ENCODE results near the gene SIVA1.

The SIVA1 gene

DNA sequence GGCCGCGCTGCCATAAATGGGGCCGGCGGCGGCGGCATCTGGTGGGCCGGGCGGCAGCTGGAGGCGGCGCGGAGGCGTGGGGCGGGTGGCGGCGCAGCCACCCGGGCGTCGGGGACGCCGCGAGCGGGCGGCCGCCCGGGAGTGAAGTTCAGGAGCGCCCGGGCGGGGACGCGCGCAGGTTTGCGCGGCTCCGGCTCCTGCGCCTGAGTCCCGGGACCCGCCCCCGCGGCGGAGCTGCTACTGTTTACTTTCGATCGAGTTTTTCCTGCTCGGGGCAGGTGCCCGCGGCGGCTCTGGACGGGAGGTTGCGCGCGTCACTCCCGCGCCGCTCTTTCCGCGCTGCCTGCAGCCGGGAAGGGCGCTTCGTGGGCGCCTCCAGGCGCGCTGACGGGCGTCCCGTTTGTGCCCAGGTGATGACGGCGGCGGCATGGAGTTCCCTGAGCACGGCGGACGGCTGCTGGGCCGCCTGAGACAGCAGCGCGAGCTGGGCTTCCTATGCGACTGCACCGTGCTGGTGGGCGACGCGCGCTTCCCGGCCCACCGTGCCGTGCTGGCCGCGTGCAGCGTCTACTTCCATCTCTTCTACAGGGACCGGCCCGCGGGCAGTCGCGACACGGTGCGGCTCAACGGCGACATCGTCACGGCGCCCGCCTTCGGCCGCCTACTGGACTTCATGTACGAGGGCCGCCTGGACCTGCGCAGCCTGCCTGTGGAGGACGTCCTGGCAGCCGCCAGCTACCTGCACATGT lies 48.0 kb downstream of the SIVA1 start, which contains the start of gene ZBTB42:
Gene ZBTB42 (plus strand): TSS at position 331 of the 749 bp plus-strand sequence. CDS start 97 bp downstream, at position 428.
- peak within 1 kb of the TSS; percentile 96 for H3K27ac ChIP-seq
- TF ChIP-seq, protein P1, sequence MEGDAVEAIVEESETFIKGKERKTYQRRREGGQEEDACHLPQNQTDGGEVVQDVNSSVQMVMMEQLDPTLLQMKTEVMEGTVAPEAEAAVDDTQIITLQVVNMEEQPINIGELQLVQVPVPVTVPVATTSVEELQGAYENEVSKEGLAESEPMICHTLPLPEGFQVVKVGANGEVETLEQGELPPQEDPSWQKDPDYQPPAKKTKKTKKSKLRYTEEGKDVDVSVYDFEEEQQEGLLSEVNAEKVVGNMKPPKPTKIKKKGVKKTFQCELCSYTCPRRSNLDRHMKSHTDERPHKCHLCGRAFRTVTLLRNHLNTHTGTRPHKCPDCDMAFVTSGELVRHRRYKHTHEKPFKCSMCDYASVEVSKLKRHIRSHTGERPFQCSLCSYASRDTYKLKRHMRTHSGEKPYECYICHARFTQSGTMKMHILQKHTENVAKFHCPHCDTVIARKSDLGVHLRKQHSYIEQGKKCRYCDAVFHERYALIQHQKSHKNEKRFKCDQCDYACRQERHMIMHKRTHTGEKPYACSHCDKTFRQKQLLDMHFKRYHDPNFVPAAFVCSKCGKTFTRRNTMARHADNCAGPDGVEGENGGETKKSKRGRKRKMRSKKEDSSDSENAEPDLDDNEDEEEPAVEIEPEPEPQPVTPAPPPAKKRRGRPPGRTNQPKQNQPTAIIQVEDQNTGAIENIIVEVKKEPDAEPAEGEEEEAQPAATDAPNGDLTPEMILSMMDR (conservative IDR thresholded peaks at IDR 0.05) = no peak

DNA sequence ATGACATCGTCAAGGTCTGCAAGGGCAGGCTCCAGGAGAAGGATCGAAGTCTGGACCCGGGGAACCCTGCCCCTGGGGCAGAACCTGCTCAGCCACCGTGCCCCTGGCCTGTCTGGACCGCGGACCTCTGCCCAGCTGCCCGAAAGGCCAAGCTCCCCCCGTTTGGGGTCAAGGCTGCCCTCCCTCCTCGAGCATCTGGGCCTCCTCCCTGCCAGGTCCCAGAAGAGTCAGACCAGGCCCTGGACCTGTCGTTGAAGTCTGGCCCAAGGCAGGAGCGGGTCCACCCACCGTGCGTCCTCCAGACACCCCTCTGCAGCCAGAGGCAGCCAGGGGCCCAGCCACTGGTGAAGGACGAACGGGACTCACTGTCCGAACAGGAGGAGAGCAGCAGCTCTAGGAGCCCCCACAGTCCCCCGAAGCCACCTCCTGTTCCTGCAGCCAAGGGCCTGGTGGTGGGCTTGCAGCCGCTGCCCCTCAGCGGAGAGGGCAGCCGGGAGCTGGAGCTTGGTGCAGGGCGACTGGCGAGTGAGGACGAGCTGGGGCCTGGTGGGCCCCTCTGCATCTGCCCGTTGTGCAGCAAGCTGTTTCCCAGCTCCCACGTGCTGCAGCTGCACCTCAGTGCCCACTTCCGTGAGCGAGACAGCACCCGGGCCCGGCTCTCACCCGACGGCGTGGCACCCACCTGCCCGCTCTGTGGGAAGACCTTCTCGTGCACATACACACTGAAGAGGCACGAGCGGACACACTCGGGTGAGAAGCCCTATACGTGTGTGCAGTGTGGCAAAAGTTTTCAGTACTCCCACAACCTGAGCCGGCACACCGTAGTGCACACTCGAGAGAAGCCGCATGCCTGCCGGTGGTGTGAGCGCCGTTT lies 48.8 kb downstream of the SIVA1 start:
- H3K27ac ChIP-seq = peak overlapping the region; percentile 96
- TF ChIP-seq, protein P1 (conservative IDR thresholded peaks at IDR 0.05) = no peak

DNA sequence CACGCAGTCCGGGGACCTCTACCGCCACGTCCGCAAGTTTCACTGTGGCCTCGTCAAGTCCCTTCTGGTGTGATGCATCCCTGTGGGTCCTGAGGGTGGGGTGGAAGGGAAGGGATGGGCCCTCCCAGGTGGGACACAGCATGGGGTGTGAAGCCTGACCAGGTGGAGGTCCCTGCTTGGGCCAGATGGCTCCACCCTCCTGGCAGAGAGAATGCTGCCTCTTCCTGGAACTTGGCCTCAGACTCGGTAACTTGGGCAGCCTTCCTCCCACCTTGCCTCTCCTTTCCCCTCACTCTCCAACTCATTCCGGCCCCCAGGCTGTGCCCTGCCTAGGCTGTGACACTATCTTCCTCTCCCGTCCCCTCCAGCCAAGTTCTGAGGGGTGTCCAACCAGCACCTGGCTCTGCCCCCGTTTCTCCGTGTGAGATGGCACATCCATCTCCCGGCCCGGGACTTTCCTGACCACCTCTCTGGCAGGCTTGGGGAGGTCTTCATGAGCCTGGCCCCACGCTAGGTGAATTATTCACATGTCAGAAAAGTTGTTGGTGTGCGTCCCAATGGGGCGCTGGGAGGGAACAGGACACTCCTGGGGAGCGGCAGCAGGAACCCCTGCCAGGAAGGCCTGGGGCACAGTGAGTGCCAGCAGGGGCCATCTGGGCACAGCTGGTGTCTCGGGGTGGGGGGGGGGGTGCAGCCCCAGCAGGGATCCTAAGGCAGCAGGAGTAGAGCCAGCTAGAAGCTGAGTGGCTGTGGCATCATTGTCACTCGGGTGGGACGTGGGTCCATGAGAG lies 49.6 kb downstream of the SIVA1 start:
- TF ChIP-seq, protein P1 (conservative IDR thresholded peaks at IDR 0.05) = no peak
- H3K27ac ChIP-seq = peak overlapping the region; percentile 96

DNA sequence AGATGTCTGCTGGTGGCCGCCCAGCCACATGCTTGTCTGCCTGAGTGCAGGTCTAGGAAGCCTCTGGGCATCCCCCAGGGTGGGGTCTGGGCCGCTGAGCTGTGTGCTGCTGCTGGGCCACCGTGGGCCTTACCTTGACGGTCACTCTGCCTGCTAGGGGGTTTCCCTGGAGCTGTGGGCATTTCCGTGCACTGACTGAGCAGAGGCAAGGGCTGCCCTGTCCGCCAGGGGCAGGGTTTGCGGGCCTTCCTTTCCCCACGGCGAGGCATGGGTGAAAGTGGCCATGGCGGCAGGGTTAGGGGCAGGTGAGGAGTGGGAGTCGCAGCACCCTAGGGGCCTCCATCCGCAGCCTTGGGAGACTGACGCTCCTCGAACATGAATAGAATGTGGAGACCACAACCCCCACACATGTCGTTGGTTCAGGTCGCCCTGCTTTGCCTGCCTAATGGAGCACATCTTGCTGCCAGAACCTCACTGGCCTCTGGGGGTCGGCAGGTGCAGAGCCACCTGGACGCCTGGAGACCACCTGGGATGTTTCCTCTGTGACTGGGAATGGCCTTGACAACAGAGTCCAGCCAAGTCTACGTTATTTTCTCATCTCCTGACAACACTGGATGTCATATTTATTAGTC lies 50.4 kb downstream of the SIVA1 start:
- H3K27ac ChIP-seq = no peak overlapping the region; the same call in 1 of the 2 replicates
- TF ChIP-seq, protein P1 (conservative IDR thresholded peaks at IDR 0.05) = no peak

DNA sequence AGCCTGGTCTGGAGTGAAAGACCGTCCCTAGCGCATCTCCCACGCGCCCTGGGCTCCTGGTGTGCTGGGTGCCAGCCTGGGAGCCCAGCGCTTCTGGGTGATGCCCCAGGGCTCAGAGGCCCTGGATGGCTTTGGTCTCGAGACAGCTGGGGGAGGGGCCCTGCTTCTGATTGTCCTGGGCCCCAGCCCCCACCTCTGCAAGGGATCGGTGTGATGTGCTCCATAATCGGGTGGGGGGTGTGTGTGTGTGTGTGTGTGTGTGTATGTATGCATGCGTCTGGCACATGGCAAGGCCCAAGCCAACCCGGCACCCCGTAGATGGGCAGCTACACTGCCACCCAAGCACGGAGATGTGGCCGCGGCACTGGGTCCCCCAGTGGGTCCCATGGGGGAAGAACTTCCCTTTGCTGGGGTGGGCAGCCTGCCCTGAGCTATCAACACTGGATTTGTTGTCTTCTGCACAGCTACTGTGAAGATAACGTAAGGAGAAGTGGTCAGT lies 51.0 kb downstream of the SIVA1 start:
- H3K27ac ChIP-seq = no peak overlapping the region
- TF ChIP-seq, protein P1 (conservative IDR thresholded peaks at IDR 0.05) = no peak

DNA sequence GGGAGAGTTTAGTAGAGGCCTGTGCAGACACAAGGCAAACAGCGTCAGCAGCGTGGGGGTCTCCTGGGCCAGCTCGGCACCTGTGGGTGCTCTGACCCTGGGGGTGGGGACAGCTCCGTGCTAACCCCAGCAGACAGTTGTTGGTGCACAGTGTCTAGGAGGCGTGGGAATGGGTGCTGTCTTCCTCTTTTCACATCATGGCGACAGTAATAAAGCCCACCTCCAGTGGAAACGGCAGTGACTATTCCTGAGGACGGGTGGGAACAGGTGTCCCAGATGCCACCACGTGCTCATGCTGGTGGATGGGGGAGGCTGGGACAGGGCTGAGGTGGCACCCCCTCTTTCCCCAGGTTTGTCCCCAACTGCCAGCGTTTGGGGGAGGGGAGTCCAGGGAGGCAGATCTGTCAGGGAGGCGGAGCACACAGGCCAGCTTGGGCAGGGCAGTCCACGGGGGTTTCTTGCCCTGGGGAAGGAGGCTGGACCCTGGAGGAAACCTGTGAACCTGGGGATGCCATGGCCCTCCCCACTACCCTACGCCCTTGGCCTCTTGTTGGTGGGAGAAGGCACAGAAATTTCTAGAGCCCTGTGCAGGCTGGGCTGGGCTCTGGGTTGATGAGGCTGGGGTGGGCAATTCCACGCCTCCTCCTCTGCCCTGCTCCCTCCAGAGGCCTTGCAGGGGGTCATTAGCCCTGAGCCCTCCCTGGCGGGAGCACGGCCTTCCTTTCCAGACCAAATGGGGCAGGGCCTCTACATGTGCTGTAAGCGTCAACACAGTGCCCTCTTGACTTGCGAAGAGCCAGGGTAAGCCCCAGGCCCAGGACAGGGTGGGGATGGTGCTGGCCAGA lies 51.8 kb downstream of the SIVA1 start:
- TF ChIP-seq, protein P1 (conservative IDR thresholded peaks at IDR 0.05) = no peak
- no peak overlapping the region for H3K27ac ChIP-seq
